ENCODE data around the gene YWHAQ.
"Not testable (repeated sequence)": the region's sequence is repeated elsewhere in the genome, so short reads cannot be mapped to it uniquely, and the experiment has no call there.

YWHAQ gene

DNA sequence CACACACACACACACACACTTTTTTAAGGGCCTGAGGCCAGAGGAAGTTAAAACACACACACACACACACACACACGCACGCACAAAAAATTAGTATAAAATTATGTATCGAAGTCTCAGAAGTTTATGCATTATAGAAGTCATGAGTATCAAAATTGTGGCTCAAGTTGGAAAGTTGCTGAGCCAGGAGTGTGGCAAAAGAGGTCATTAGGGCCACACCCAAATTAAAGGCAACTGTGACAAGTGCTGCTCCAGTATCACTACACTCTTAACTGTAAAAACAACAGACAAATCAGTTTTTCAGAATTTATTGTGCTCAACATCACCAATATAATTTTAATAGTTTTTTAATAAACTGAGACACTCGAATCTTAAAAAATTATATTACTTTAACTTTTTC lies 36.9 kb downstream of the YWHAQ start:
- DNase-seq, result no peak

DNA sequence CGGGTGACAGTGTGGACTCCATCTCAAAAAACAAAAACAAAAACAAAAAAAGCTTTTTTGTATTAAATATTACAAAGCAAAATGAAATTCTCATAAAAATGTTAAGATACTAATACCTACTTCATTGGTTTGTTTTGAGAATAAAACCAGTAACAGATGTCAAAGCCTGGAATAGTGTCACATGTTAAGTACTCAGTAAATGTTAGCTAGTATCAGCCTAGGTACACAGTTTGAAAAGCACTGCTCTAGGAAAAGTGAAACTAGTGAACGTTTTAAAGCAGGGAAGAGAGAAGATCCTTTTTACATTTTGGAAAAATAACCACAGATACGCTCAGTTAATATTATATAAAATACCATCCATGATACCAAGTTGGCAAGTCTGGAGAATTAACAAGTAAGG lies 38.1 kb downstream of the YWHAQ start:
- no peak for DNase-seq

DNA sequence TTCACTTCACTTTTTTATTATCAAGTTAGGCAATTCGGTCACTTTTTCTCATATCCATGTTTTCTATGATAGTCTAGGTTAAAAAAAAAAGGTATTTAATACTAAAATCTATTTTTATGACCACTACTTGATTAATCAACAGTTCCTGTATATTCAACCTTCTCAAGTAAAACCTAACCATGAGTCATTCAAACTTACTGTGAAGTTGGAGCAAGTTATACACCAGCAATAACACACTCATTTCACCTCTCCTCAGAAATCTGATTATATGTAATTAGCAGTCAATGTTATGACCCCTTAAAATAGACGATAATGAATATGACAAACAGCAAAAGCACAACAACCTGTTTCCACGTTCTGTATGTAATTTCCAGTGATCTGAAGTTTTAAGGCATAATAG lies 40.2 kb downstream of the YWHAQ start:
- no peak for DNase-seq

DNA sequence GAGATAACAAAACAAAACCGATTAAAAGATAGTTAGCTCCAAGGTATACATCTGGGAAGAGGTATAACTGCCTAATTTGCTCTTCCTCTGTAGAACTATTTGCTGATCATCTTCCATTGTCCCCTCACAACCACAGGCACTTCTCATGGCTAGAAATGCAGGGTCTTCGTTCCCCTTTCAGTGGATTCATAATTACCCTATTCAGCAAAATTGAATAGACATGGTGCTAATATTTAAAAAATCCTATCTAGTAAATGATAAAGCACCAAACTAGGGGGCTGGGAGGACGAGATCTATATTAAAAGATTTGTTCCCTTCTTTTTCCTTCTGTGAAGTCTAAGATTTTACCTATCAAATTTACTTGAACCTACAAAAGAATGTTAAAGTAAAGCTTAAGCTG lies 44.3 kb downstream of the YWHAQ start:
- no peak for DNase-seq

GRCh38 chr2:9585486-9585885 lies 45.3 kb downstream of the YWHAQ start:
- DNase-seq, result no peak

GRCh38 chr2:9584902-9585301 lies 45.9 kb downstream of the YWHAQ start:
- not testable (repeated sequence) for DNase-seq

DNA sequence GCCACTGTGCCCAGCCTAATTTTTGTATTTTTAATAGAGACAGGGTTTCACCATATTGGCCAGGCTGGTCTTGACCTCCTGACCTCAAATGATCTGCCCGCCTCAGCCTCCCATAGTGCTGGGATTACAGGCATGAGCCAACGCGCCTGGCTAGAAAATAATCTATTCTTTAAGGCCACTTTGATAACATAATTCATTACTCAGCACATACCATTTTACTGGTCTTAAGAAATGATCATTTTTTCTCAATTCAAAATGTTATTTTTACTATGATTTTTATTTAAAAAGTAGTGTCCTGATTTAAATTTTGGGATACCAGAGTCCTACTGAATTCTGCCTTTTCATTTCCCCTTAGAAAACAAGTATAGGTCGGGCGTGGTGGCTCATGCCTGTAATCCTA lies 48.2 kb downstream of the YWHAQ start:
- no peak for DNase-seq

- DNase-seq, result no peak
These were observed 52.1 kb downstream of the YWHAQ start for GRCh38 chr2:9578467-9579235.

GRCh38 chr2:9574331-9574730 lies 56.5 kb downstream of the YWHAQ start:
- DNase-seq, result no peak

DNA sequence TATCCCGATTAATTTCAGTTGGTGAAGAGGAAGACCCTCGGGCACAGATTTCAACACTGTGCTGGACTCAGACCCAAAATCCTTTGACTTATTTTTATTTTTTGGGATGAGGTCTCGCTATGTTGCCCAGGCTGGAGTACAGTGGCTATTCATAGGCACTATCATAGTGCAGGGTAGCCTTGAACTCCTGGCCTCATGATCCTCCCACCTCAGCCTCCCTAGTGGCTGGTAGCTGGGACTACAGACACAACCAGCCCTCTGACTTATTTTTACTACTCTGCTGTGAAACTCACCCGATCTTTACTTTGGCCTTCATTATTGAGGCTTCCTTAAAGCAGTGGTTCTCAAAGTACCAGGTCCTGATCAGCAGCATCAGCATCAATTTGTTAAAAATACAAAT lies 57.0 kb downstream of the YWHAQ start:
- no peak for DNase-seq

- no peak for DNase-seq
These were observed 57.6 kb downstream of the YWHAQ start for GRCh38 chr2:9573013-9573720.

- DNase-seq, result no peak
These were observed 60.4 kb downstream of the YWHAQ start for GRCh38 chr2:9570182-9571060.

- no peak for DNase-seq
These were observed 65.2 kb downstream of the YWHAQ start for GRCh38 chr2:9565436-9566153.

DNA sequence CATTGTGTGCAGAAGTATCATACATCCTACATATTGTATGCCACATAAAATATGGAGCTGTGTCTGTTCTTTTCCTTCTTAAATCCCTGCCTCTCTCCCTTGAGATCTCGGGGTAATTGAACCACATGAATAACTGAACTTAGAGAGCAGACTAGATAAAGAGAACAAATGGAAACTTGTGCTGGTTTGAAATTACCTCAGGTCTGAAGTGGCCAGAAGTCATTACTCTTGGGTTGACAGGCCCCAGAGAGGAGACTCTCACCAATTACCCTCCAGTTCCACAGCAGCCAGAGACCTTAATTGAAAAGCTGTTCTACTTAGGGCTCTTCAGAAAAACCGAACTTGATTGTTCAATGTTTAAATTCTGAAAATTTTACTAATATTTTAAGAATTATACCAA lies 70.2 kb downstream of the YWHAQ start:
- no peak for DNase-seq

- DNase-seq, result no peak
These were observed 71.8 kb downstream of the YWHAQ start for GRCh38 chr2:9558948-9559381.

DNA sequence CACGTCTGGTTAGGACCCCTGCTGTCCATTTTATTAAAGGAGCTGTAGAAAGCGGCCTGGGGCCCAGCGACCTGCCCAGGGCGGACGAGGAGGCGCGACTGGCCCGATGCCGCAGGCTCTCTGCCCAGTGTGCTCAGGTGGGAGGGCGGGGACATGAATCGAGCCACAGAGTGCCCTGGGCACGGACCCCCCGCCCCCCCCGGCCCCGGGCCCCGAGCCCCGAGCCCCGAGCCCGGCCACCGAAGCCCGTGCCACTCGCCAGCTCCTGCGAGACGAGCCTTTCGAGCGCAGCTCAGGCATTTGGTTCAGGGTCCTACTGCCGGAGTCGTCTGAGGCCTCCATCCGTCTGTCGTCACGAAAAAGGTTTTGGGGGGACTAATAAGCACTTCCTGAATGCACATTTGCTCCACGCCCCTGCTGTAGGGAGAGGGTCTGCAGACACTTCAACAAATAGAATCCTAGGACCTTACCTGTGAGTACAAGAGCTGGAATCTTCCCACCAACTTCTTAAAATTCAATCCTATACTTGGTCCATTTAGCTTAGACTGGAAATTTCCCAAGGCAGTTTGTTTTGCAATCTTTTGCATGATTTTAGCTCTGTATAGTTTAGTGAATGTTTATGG lies 74.6 kb downstream of the YWHAQ start:
- peak; percentile 41 for DNase-seq

DNA sequence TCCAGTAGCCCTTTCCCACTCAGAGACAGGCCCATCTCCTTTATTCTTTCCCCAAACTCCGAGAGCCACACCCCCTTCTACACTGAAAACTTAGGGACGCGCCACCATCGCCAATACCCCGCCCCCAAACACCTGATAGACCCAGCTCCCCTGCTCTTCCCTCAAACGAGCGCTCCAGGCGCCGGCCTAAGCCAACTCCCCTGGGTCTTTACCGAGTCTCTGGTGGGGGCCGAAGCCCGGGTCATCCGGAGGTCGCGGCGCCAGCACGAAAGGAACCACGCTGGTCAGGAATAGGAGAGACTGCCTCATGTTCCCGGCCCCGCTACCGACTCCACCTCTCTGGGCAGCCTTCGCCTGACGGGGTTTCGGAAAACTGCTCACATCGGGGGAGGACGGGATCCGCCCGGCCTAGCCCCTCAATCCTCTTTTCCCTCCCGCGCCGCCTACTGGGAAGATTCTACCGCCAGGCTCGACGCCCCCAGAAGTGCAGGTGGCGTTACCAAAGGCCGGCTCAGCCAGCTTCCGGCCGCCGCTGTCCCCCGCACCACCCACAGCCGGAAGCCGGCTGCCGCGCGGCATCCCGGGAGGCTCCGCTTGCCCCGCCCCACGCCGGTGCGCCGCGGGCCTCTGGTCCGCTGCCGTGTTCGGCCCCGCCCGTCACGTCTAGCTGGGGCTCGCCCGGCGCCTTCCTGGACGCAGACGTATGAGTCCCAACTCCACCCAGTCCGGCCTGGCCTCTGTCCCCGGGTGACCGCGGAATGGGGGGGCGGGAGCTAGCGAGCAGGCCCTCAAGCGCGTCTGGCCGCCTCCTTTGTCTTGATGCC lies 75.3 kb downstream of the YWHAQ start, which contains the start of gene ADAM17:
TSS of gene ADAM17 (minus strand) at position 534 of the 824 bp plus-strand sequence. CDS start at position 309, 225 bp downstream.
- DNase-seq, result peak; percentile 98

DNA sequence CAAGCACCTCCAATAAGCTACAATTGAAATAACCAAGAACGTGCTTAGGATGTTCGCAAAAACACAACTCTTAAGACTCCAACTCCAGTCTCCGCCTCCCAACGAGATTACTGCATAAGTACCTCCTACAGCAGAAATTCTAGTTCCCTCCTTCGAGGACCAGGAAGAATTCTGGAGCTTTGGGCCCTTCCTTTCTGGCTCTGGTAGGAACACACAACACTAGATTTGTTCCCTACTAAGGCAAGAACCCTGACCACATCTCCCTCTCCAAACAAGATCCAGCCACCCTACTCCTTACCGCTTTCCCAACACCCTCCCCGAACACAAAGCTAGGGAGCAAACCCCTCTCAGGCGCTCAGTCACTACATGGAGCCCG lies 75.9 kb downstream of the YWHAQ start:
- DNase-seq, result peak; percentile 18

GRCh38 chr2:9552219-9553178 lies 78.3 kb downstream of the YWHAQ start:
- no peak for DNase-seq

GRCh38 chr2:9550859-9551391 lies 79.9 kb downstream of the YWHAQ start:
- DNase-seq, result not testable (repeated sequence)

Measured in NCI-H2171 (cell line).